Esophagus squamous epithelium (tissue), 5 donors: ENCODE results near the gene ALCAM. TPM values are rescaled to one million over a fixed set of nuclear protein-coding genes. Genes with fewer than 3 reads are reported as not detected.

Experiments used
- DNase-seq: peaks from one replicate; lab custom pipeline; 2025; lab: John Stamatoyannopoulos, UW
- H3K27ac ChIP-seq, 4 donors: fragments of 200-600 bp; sonication (generic); one replicate each; pipeline ENCODE4 v1.5.1; 2016 to 2019; ENCODE audit warnings: mild to moderate bottlenecking in 1 of 4
- H3K27me3 ChIP-seq, 4 donors: fragments of 200-600 bp; sonication (generic); 1 replicate in 3 of 4; 2 replicates in 1 of 4; pipeline versions ENCODE4 v1.5.1 to v1.6.0; 2017 to 2021; ENCODE audit warnings: antibody characterized with exemption in 1 of 4
- H3K36me3 ChIP-seq, 3 donors: fragments of 200-600 bp; sonication (generic); one replicate each; pipeline ENCODE4 v1.5.1; 2016 to 2019
- H3K4me1 ChIP-seq, 3 donors: fragments of 200-600 bp; sonication (generic); one replicate each; pipeline ENCODE4 v1.5.1; 2017 to 2019
- H3K4me3 ChIP-seq, 4 donors: fragments of 200-600 bp; sonication (generic); 1 replicate in 3 of 4; 2 replicates in 1 of 4; pipeline ENCODE4 v1.5.1; 2016 to 2019; ENCODE audit warnings: mild to moderate bottlenecking in 2 of 4, moderate library complexity in 1 of 4
- H3K9me3 ChIP-seq, 3 donors: fragments of 200-600 bp; sonication (generic); one replicate each; pipeline ENCODE4 v1.5.1; 2016 to 2019
- POLR2A ChIP-seq, 4 donors: fragments of 450-650 bp; IDR thresholded peaks; one replicate each; pipeline ENCODE4 v1.6.1; 2017; ENCODE audit warnings: antibody characterized with exemption in 4 of 4, mild to moderate bottlenecking in 4 of 4, moderate library complexity in 3 of 4
- WGBS, 2 donors: methylation state at CpG; one replicate each; pipeline ENCODE4 v1.1.5; 2018; 5-methylcytosine and 5-hydroxymethylcytosine counted together
- intact Hi-C: fragments of 100-400 bp; cut with DNase I; formaldehyde crosslinking; loops from one replicate; pipeline ENCODE4 v1.15.0; 2022
- total RNA-seq, 4 donors: library from RNA; depleted of rRNA; stranded (reverse); fragments of >200 nt; gene quantifications; one replicate each; pipeline ENCODE4 v1.1.0, GENCODE V29; 2016
- TF ChIP-seq, protein P1 (sequence below), 6 experiments: fragments of 450-650 bp in 4 of 6; fragments of 200-600 bp in 2 of 6; sonication (generic) in 2 of 6; IDR thresholded peaks; one replicate each; pipeline ENCODE4 v1.5.1; 2016 to 2019; ENCODE audit warnings: antibody characterized with exemption in 6 of 6, mild to moderate bottlenecking in 4 of 6, moderate library complexity in 4 of 6
- donor health status: DM: yes; HTN: yes; CAD: no.

The ALCAM gene
- total RNA-seq, 4 donors from 2014 or later: 4.6 to 18.9 (median 8.0) TPM

DNA sequence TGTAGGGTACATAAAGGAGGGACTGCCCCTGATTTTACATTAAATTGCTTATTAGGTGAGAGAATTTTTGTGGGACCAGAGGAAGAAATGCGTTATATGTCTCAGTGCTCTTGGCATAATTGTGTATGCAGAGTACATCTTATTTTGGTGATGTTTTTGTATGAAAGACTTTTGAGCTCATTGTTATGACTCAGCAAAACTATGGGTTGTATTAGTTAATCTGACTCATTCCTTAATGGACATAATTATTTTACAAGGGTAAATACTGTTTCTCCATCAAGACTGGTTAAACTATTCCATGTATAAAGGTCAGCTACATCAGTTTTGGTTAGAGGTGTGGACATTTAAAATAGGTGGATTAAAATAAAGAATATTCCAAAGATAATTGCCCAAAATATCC is 156.8 kb downstream of the ALCAM start:
- Histone ChIP-seq H3K4me3 (no peak overlapping the region), H3K27ac (no peak overlapping the region), H3K4me1 (peaks cover 0 to 5% (median 0%) of the 10 kb centered on the region in 3 donors), H3K9me3 (no peaks in the 10 kb centered on the region), H3K27me3 (no peaks in the 10 kb centered on the region), H3K36me3 (no peaks in the 10 kb centered on the region)
- WGBS, 2 donors: 86 to 88% methylated on average over 1 of the region's 1 CpG
- no peak for DNase-seq
- intact Hi-C loops: no loop called here
- TF ChIP-seq POLR2A (IDR thresholded peaks at IDR 0.05): no peak
- TF ChIP-seq, protein P1, sequence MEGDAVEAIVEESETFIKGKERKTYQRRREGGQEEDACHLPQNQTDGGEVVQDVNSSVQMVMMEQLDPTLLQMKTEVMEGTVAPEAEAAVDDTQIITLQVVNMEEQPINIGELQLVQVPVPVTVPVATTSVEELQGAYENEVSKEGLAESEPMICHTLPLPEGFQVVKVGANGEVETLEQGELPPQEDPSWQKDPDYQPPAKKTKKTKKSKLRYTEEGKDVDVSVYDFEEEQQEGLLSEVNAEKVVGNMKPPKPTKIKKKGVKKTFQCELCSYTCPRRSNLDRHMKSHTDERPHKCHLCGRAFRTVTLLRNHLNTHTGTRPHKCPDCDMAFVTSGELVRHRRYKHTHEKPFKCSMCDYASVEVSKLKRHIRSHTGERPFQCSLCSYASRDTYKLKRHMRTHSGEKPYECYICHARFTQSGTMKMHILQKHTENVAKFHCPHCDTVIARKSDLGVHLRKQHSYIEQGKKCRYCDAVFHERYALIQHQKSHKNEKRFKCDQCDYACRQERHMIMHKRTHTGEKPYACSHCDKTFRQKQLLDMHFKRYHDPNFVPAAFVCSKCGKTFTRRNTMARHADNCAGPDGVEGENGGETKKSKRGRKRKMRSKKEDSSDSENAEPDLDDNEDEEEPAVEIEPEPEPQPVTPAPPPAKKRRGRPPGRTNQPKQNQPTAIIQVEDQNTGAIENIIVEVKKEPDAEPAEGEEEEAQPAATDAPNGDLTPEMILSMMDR (IDR thresholded peaks at IDR 0.05): no peak

DNA sequence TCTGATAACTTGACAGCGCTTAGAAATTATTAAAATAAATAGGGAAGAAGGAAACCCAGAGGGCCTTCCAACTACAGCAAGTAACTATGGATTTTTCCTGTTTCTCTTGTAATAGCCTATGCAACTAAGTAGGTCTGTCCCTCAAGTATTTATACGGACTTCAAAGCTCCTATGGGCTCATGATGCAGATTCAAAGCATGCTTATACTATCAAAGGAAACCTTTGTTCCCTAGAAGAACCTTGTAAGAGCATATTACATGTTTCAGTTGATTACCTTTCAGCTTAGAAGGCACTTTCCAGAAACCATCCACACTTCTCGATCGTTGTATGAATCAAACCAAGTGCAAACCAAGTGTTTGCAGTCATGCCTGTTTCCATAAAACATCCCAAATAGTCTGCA is 158.8 kb downstream of the ALCAM start:
- H3K27ac ChIP-seq: no peak overlapping the region
- 60 to 77% methylated on average over 4 of the region's 4 CpGs for WGBS, 2 donors
- intact Hi-C loops: no loop called here
- no peak for DNase-seq
- H3K4me1 ChIP-seq: peaks cover 0 to 5% (median 0%) of the 10 kb centered on the region in 3 donors
- no peaks in the 10 kb centered on the region for H3K9me3 ChIP-seq
- no peaks in the 10 kb centered on the region for H3K36me3 ChIP-seq
- TF ChIP-seq, protein P1 (IDR thresholded peaks at IDR 0.05): no peak
- no peak for TF ChIP-seq POLR2A (IDR thresholded peaks at IDR 0.05)
- no peak overlapping the region for H3K4me3 ChIP-seq
- H3K27me3 ChIP-seq: no peaks in the 10 kb centered on the region

DNA sequence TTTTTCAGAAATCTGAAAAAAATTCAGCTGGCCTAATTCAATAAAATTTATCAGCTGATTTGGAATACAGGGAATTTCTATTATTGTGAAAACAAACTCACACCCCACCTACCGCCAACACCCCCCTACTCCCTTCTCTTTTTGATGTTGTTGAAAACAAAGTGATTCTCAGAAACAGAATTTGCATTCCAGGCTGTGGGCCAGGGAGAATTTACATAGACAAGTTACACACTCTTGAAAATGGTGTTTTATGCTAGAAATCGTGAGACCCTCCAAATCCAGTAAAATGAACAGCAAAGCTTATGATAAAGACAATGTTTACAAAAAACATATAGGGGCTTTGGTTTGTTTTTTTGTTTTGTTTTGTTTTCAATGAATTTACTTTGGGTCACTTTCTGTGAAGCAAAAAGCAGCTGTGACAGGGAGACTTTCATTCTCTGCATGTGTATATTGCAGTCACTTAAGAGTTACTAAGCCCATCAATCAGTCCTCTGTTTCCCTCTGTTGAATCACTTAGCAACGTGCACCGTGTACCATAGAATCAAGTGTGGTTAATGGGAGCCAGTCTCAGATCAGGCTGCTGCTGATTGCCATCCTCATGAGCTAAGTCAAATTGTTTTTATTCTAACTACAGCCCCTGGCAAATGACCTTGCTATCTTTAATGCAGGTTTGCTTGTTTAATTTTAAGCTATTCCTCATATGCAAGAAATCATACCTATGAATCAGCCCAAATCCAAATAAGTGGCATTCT is 159.8 kb downstream of the ALCAM start:
- no peaks in the 10 kb centered on the region for H3K9me3 ChIP-seq
- H3K4me3 ChIP-seq: no peak overlapping the region
- H3K27me3 ChIP-seq: no peaks in the 10 kb centered on the region
- no peak for DNase-seq
- no peak overlapping the region for H3K27ac ChIP-seq
- 67 to 68% methylated on average over 4 of the region's 4 CpGs for WGBS, 2 donors
- H3K36me3 ChIP-seq: no peaks in the 10 kb centered on the region
- intact Hi-C loops: no loop called here
- H3K4me1 ChIP-seq: peaks cover 0 to 5% (median 0%) of the 10 kb centered on the region in 3 donors
- no peak for TF ChIP-seq POLR2A (IDR thresholded peaks at IDR 0.05)
- TF ChIP-seq, protein P1 (IDR thresholded peaks at IDR 0.05): no peak

DNA sequence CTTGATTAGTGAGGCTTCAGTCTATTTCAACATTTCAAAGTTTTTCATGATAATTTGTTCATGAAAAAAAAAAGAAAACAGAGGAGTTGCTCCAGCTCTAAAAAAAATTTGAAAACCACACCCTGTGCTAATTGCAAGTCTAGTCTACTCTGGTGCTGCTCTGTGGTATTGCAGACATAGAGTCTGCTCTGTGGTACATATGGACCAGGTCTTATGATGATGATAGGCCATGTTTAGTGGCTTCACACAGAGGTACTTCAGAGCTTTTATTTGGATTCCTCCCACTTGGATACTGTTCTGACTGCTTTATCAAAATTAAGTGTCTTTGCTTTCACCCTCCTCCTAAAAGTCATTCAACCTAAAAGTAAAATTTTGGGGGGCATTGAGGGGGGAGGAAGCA is 160.8 kb downstream of the ALCAM start:
- no peak overlapping the region for H3K4me3 ChIP-seq
- no peaks in the 10 kb centered on the region for H3K27me3 ChIP-seq
- H3K9me3 ChIP-seq: no peaks in the 10 kb centered on the region
- H3K36me3 ChIP-seq: no peaks in the 10 kb centered on the region
- no peak for DNase-seq
- TF ChIP-seq, protein P1 (IDR thresholded peaks at IDR 0.05): no peak
- TF ChIP-seq POLR2A (IDR thresholded peaks at IDR 0.05): no peak
- peaks cover 0 to 5% (median 0%) of the 10 kb centered on the region in 3 donors for H3K4me1 ChIP-seq
- no peak overlapping the region for H3K27ac ChIP-seq
- intact Hi-C loops: no loop called here

DNA sequence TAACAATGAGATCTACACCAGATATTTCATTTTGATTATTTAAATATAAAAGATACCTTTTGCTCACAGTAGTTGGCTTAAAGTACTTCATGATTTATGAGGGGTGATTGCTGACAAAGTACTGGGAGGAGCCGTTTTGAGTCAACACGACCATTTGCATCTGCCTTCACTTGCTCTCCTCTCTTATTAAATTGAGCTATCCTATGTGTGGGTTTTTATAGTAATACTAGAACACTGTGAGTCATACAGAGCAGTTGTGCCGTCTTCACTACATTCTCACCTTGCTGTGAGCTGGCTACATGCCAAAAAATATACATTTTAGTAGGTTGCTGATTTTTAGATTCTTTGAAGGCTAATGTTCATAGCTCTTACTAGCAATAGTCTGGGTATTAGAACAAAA is 161.2 kb downstream of the ALCAM start:
- no peaks in the 10 kb centered on the region for H3K9me3 ChIP-seq
- no peak for TF ChIP-seq POLR2A (IDR thresholded peaks at IDR 0.05)
- TF ChIP-seq, protein P1 (IDR thresholded peaks at IDR 0.05): no peak
- no peak for DNase-seq
- no peak overlapping the region for H3K27ac ChIP-seq
- peaks cover 0 to 5% (median 0%) of the 10 kb centered on the region in 3 donors for H3K4me1 ChIP-seq
- 19 to 38% methylated on average over 3 of the region's 3 CpGs for WGBS, 2 donors
- H3K36me3 ChIP-seq: no peaks in the 10 kb centered on the region
- H3K4me3 ChIP-seq: no peak overlapping the region
- intact Hi-C loops: no loop called here
- H3K27me3 ChIP-seq: no peaks in the 10 kb centered on the region
